ENCODE results near the gene DIP2B. TPM values are rescaled to one million over a fixed set of nuclear protein-coding genes. Genes with fewer than 3 reads are reported as not detected.

Gene DIP2B
- polyA plus RNA-seq, 1 of the 3 experiments (the other 2 are of a cell fraction), result 6.6 TPM

DNA sequence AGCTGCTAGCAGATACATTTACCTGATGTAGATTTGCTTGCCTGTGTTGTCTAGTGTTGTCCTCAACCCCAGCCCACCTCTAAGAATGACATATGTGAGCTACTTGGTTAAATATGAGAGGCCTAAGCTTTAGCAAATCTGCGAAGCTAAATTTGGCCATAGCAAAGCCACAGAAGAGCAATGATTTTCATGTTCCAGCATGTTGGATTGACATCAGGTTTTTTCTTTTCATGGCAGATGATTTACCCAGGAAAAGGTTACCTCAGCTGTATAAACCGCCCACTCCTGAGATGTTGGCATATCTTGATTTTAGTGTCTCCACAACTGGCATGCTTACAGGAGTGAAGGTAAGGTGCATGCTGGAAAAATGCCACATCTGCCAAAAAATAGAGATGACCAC is 222.7 kb downstream of the DIP2B start (continued):
- TF ChIP-seq, protein P1, sequence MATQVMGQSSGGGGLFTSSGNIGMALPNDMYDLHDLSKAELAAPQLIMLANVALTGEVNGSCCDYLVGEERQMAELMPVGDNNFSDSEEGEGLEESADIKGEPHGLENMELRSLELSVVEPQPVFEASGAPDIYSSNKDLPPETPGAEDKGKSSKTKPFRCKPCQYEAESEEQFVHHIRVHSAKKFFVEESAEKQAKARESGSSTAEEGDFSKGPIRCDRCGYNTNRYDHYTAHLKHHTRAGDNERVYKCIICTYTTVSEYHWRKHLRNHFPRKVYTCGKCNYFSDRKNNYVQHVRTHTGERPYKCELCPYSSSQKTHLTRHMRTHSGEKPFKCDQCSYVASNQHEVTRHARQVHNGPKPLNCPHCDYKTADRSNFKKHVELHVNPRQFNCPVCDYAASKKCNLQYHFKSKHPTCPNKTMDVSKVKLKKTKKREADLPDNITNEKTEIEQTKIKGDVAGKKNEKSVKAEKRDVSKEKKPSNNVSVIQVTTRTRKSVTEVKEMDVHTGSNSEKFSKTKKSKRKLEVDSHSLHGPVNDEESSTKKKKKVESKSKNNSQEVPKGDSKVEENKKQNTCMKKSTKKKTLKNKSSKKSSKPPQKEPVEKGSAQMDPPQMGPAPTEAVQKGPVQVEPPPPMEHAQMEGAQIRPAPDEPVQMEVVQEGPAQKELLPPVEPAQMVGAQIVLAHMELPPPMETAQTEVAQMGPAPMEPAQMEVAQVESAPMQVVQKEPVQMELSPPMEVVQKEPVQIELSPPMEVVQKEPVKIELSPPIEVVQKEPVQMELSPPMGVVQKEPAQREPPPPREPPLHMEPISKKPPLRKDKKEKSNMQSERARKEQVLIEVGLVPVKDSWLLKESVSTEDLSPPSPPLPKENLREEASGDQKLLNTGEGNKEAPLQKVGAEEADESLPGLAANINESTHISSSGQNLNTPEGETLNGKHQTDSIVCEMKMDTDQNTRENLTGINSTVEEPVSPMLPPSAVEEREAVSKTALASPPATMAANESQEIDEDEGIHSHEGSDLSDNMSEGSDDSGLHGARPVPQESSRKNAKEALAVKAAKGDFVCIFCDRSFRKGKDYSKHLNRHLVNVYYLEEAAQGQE (IDR thresholded peaks at IDR 0.05; ENCODE audit: low read depth, low read length), result no peak
- TF ChIP-seq TEAD4 (IDR thresholded peaks at IDR 0.05; ENCODE audit: borderline replicate concordance, insufficient read depth) (no peak), TCF12 (IDR thresholded peaks at IDR 0.05) (no peak), SIN3A (IDR thresholded peaks at IDR 0.05; ENCODE audit: borderline replicate concordance, low read depth, low read length) (no peak), USF1 (IDR thresholded peaks at IDR 0.05; ENCODE audit: borderline replicate concordance, low read depth) (no peak), RXRA (IDR thresholded peaks at IDR 0.05; ENCODE audit: borderline replicate concordance, low read depth) (no peak)
- TF ChIP-seq, protein P2, sequence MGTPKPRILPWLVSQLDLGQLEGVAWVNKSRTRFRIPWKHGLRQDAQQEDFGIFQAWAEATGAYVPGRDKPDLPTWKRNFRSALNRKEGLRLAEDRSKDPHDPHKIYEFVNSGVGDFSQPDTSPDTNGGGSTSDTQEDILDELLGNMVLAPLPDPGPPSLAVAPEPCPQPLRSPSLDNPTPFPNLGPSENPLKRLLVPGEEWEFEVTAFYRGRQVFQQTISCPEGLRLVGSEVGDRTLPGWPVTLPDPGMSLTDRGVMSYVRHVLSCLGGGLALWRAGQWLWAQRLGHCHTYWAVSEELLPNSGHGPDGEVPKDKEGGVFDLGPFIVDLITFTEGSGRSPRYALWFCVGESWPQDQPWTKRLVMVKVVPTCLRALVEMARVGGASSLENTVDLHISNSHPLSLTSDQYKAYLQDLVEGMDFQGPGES (IDR thresholded peaks at IDR 0.05; ENCODE audit: low read depth, low read length), result no peak

GRCh38 chr12:50728417-50728816 is 223.6 kb downstream of the DIP2B start:
- TF ChIP-seq YY1 (IDR thresholded peaks at IDR 0.05; ENCODE audit: low read depth) (no peak), RAD21 (IDR thresholded peaks at IDR 0.05; ENCODE audit: low read length) (no peak), NFIC (IDR thresholded peaks at IDR 0.05; ENCODE audit: borderline replicate concordance) (no peak), TCF12 (IDR thresholded peaks at IDR 0.05) (no peak), TAF1 (IDR thresholded peaks at IDR 0.05; ENCODE audit: borderline replicate concordance, low read depth, low read length) (no peak), USF1 (IDR thresholded peaks at IDR 0.05; ENCODE audit: borderline replicate concordance, low read depth) (no peak), RXRA (IDR thresholded peaks at IDR 0.05; ENCODE audit: borderline replicate concordance, low read depth) (no peak), SMC3 (IDR thresholded peaks at IDR 0.05; ENCODE audit: low read depth, low read length) (no peak), EP300 (IDR thresholded peaks at IDR 0.05; ENCODE audit: borderline replicate concordance in 1 of 2, low read depth in 1 of 2, low read length in 1 of 2) (no peak)
- TF ChIP-seq, protein P3, sequence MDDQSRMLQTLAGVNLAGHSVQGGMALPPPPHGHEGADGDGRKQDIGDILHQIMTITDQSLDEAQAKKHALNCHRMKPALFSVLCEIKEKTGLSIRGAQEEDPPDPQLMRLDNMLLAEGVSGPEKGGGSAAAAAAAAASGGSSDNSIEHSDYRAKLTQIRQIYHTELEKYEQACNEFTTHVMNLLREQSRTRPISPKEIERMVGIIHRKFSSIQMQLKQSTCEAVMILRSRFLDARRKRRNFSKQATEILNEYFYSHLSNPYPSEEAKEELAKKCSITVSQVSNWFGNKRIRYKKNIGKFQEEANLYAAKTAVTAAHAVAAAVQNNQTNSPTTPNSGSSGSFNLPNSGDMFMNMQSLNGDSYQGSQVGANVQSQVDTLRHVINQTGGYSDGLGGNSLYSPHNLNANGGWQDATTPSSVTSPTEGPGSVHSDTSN (IDR thresholded peaks at IDR 0.05), result no peak
- TF ChIP-seq, protein P4, sequence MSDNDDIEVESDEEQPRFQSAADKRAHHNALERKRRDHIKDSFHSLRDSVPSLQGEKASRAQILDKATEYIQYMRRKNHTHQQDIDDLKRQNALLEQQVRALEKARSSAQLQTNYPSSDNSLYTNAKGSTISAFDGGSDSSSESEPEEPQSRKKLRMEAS (IDR thresholded peaks at IDR 0.05; ENCODE audit: low read depth), result no peak
- TF ChIP-seq, protein P5, sequence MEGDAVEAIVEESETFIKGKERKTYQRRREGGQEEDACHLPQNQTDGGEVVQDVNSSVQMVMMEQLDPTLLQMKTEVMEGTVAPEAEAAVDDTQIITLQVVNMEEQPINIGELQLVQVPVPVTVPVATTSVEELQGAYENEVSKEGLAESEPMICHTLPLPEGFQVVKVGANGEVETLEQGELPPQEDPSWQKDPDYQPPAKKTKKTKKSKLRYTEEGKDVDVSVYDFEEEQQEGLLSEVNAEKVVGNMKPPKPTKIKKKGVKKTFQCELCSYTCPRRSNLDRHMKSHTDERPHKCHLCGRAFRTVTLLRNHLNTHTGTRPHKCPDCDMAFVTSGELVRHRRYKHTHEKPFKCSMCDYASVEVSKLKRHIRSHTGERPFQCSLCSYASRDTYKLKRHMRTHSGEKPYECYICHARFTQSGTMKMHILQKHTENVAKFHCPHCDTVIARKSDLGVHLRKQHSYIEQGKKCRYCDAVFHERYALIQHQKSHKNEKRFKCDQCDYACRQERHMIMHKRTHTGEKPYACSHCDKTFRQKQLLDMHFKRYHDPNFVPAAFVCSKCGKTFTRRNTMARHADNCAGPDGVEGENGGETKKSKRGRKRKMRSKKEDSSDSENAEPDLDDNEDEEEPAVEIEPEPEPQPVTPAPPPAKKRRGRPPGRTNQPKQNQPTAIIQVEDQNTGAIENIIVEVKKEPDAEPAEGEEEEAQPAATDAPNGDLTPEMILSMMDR (IDR thresholded peaks at IDR 0.05), result no peak
- H3K27me3 ChIP-seq (ENCODE audit: insufficient read depth), result no peaks in the 10 kb centered on the region
- ChIA-PET POLR2A (no interaction called here), CTCF (interaction anchor here (1.4 kb wide), 1 partner anchor 224 kb away, joined by 5 read pairs; the partner anchor contains the start of gene DIP2B)
- H3K9me2 ChIP-seq, result no peaks in the 10 kb centered on the region
- DNase-seq, result no peak
- no peak overlapping the region for H2AFZ ChIP-seq (ENCODE audit: low read depth)
- H3K4me2 ChIP-seq, result no peak overlapping the region
- H3F3A ChIP-seq (replicated peaks; ENCODE audit: insufficient read depth), result no peaks in the 10 kb centered on the region
- no peaks in the 10 kb centered on the region for H4K20me1 ChIP-seq (ENCODE audit: insufficient read depth)
- 99% methylated on average over 7 of the region's 7 CpGs for WGBS (ENCODE audit: low lambda C conversion rate)
- H3K4me3 ChIP-seq (ENCODE audit: low read depth in 2 of 2, low read length in 1 of 2), result no peak overlapping the region
- H3K4me1 ChIP-seq (ENCODE audit: control insufficient read depth in 1 of 2, insufficient read depth in 2 of 2, low read depth in 1 of 2, low read length in 1 of 2), result no peaks in the 10 kb centered on the region
- no peaks in the 10 kb centered on the region for H3K79me2 ChIP-seq (ENCODE audit: insufficient read depth)
- H3K27ac ChIP-seq (ENCODE audit: low read depth in 2 of 2, low read length in 1 of 2), result no peak overlapping the region
- no peaks in the 10 kb centered on the region for H3K9me3 ChIP-seq
- peaks cover 26 to 55% of the 10 kb centered on the region in 2 experiments for H3K36me3 ChIP-seq (replicated peaks in 1 of 2; ENCODE audit: control insufficient read depth in 1 of 2, insufficient read depth in 2 of 2, low read length in 1 of 2)
- no peak overlapping the region for H3K9ac ChIP-seq
